NCI-H1436 treated with DMSO at 0.1 percent for 48 hours (cell line): Measurements from ENCODE around the gene NUP35.

ENCODE experiments used
- DNase-seq: peaks from one replicate; lab custom pipeline; 2025; lab: John Stamatoyannopoulos, UW

Gene NUP35

GRCh38 chr2:183124222-183124956, at the start of gene NUP35:
NUP35 (plus strand) TSS chr2:183124443; CDS start chr2:183124458, 15 bp downstream.
- DNase-seq: peak; percentile 50

DNA sequence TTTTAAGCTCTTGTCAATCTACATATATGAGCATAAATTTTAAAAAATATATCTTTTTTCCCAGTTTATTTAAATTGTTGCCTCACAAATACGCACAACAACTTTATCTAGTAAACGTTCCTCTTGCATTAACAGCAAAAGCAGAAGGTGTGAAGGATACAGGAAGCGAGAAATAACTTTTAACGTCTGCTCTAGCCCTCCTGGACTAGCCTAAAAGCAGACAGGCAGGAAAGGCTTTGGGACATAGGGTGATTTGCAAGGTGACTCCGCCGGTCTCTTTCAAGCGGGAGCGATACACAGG, 46.1 kb upstream of the NUP35 start:
- DNase-seq: no peak

GRCh38 chr2:183078464-183079138, 45.6 kb upstream of the NUP35 start, which contains the start of gene DUSP19:
DUSP19 (plus strand) TSS chr2:183078747; CDS start chr2:183078934, 187 bp downstream.
- peak; percentile 53 for DNase-seq

DNA sequence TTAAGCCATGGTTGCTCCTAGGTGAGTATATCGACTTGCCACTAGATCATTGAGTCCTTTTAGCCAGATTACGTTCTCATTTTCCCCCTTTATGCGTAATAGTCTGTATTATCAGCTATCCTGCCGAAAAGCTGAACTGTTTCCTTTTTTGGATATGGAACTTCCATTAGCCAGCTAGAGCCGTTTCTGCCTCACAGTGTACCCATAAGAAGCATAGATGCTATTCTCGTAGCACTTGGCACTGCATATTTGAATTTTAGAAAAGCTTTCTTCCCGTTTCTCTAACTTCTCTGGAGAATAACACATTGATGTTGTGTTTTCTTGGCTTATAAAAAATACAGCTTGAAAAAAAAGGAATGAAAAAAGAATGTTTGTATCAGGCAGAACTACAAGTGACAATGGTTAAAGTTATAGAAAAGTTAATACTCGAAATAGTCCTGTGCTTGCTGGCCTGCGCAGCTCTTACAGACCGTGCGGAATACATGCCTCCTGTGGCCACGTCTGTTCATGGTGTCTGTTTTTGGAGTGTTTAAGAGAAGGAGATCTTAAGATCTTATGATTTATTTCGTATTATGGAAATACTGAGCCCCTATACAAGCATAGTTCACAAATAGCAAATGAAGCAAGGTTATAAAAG, 45.0 kb upstream of the NUP35 start:
- DNase-seq: no peak

GRCh38 chr2:183081911-183082310, 42.3 kb upstream of the NUP35 start:
- DNase-seq: no peak

GRCh38 chr2:183088061-183088460, 36.2 kb upstream of the NUP35 start:
- DNase-seq: no peak

- DNase-seq: no peak
Observed at GRCh38 chr2:183089192-183089851, 34.9 kb upstream of the NUP35 start.

GRCh38 chr2:183091318-183091953, 32.8 kb upstream of the NUP35 start:
- no peak for DNase-seq

- DNase-seq: no peak
Observed at GRCh38 chr2:183091954-183092345, 32.3 kb upstream of the NUP35 start.

- no peak for DNase-seq
Observed at GRCh38 chr2:183093857-183094657, 30.2 kb upstream of the NUP35 start.

- DNase-seq: no peak
Observed at GRCh38 chr2:183105402-183106134, 18.7 kb upstream of the NUP35 start.

DNA sequence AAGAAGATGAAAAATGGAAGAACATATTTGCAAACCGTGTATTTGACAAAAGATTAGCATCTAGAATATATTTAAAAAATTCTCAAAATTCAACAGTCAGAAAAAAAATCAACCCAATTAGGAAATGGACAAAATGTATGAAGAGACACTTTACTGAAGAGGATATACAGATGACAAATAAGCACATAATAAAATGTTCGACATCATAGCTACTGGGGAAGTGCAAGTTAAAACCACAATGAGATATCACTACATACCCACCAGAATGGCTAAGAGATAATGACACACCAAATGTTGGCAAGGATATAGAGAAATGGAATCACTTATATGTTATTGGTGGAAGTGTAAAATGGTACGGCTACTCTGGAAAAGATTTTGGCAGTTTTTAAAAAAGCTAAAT, 11.7 kb upstream of the NUP35 start:
- DNase-seq: no peak

GRCh38 chr2:183113630-183114029, 10.6 kb upstream of the NUP35 start:
- no peak for DNase-seq

DNA sequence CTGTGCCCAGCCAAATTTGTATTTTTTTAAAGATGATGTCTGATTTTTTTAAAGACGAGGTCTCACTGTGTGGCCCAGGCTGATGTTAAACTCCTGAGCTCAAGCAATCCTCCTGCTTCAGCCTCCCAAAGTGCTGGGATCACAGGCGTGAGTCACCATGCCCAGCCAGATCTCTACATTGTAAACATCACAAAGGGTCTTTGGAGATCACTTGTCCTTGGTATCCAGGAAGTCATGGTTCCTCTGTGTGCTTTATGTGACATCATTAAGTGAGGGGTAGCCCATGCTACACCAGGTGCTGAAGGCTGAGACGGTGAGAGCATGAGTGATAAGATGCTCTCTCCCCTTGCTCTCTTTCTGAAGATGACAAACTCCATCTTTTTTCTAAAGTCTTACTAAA, 7.0 kb upstream of the NUP35 start:
- no peak for DNase-seq

GRCh38 chr2:183123117-183123958, 905 bp upstream of the NUP35 start:
- DNase-seq: no peak

GRCh38 chr2:183123959-183124221, 353 bp upstream of the NUP35 start:
- no peak for DNase-seq

DNA sequence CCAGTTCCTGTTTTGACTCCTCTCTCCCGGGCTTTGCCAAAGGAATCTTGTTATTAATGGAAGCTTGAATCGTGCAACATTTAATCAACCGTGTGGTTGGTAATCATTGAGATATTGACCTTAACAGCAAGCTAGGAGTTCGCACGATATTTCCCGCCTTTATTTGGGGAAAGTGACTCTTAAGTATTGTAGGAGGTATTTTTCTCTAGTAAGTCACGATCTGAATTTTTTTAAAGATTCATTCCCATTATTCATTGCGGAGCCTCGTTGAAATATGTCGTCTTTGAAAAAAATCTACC, 663 bp downstream of the NUP35 start:
- no peak for DNase-seq

DNA sequence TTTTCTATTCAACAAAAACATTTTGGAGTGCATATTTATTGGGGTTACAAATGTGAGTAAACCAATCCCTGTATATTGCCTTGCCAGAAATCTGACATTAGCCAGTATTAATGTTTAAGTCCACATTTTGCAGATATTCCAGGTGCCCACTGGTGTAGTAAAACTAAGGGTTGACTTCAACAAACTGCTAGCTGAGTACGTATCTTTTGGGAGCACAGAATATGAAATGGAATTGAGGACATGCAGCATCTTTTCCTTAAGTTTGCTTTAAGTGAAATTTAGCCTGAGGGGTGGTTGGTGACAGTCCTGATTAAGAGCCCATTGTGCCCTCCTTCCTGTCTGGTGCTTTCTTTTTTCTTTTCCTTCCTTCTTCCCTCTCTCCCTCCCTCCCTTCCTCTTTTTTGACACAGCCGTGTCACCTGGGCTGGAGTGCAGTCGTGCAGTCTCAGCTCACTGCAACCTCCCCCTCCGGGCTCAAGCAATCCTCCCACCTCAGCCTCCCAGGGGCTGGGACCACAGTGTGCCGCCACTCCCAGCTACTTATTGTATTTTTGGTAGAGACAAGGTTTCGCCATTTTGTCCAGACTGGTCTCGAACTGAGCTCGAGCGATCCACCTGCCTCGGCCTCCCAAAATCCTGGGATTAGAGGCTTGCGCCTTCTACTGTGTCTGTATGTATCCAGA, 1.6 kb downstream of the NUP35 start:
- DNase-seq: no peak

DNA sequence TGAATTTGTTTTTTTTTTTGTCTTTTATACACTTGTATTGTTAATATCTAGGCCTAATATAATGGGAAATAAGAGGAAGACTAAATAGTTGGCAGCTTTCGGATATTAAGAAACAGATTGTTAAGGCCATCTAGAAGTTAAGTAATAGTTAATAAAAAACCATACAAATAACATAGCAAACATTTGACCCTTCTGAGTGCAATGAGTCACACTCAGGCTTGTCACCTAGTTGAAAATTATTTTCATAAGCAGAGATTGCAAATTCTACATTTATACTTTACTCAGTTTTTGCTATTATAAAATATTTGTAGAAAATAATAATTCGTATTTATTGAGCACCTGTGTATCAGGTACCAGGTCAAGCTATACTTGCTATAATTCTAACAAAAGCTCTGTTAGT, 2.4 kb downstream of the NUP35 start:
- no peak for DNase-seq

- no peak for DNase-seq
Observed at GRCh38 chr2:183134016-183134415, 9.8 kb downstream of the NUP35 start.
